HG02870 (cell line): ENCODE results near the gene ATP2C2.
"Not testable (repeated sequence)": the region's sequence is repeated elsewhere in the genome, so short reads cannot be mapped to it uniquely, and the experiment has no call there.

ENCODE experiments used
- ATAC-seq: cut with Tn5 transposase; IDR thresholded peaks from one replicate; pipeline ENCODE4 v1.9.1; 2021; ENCODE audit warnings: mild to moderate bottlenecking, moderate library complexity; ENCODE audit not compliant: unreplicated experiment

Gene ATP2C2

GRCh38 chr16:84368308-84368996, at the start of gene ATP2C2:
TSS of gene ATP2C2 (plus strand) at chr16:84368538. CDS start at chr16:84368616, 78 bp downstream.
- ATAC-seq: no peak

- ATAC-seq: no peak
Observed at GRCh38 chr16:84319146-84319760, 49.1 kb upstream of the ATP2C2 start.

- ATAC-seq: no peak
Observed at GRCh38 chr16:84320511-84320910, 47.8 kb upstream of the ATP2C2 start.

- ATAC-seq: no peak
Observed at GRCh38 chr16:84321932-84322331, 46.4 kb upstream of the ATP2C2 start.

- ATAC-seq: no peak
Observed at GRCh38 chr16:84322749-84323148, 45.6 kb upstream of the ATP2C2 start.

GRCh38 chr16:84323606-84324005, 44.7 kb upstream of the ATP2C2 start:
- ATAC-seq: no peak

- no peak for ATAC-seq
Observed at GRCh38 chr16:84324434-84325262, 43.7 kb upstream of the ATP2C2 start.

- ATAC-seq: no peak
Observed at GRCh38 chr16:84326545-84326944, 41.8 kb upstream of the ATP2C2 start.

- no peak for ATAC-seq
Observed at GRCh38 chr16:84327926-84328505, 40.3 kb upstream of the ATP2C2 start.

- ATAC-seq: no peak
Observed at GRCh38 chr16:84329016-84329415, 39.3 kb upstream of the ATP2C2 start.

- ATAC-seq: no peak
Observed at GRCh38 chr16:84329843-84330684, 38.3 kb upstream of the ATP2C2 start.

- no peak for ATAC-seq
Observed at GRCh38 chr16:84330685-84331050, 37.7 kb upstream of the ATP2C2 start.

GRCh38 chr16:84331998-84332780, 36.1 kb upstream of the ATP2C2 start:
- no peak for ATAC-seq

GRCh38 chr16:84332975-84333684, 35.2 kb upstream of the ATP2C2 start:
- ATAC-seq: no peak

- ATAC-seq: no peak
Observed at GRCh38 chr16:84334058-84334457, 34.3 kb upstream of the ATP2C2 start.

GRCh38 chr16:84334482-84334881, 33.9 kb upstream of the ATP2C2 start:
- ATAC-seq: no peak

- not testable (repeated sequence) for ATAC-seq
Observed at GRCh38 chr16:84337236-84337635, 31.1 kb upstream of the ATP2C2 start.

GRCh38 chr16:84339311-84339710, 29.0 kb upstream of the ATP2C2 start:
- no peak for ATAC-seq

- no peak for ATAC-seq
Observed at GRCh38 chr16:84339766-84340165, 28.6 kb upstream of the ATP2C2 start.
